Fibroblast of skin of right biceps (primary cell): Measurements from ENCODE around the gene ZDHHC12.

Experiments
- DNase-seq: peaks from one replicate; pipeline ENCODE4 v3.0.0-alpha.2; 2013

ZDHHC12 gene

GRCh38 chr9:128685636-128686489 lies 38.1 kb downstream of the ZDHHC12 start:
- no peak for DNase-seq

GRCh38 chr9:128684325-128685199 lies 39.4 kb downstream of the ZDHHC12 start:
- DNase-seq, result peak; percentile 80

GRCh38 chr9:128684065-128684324 lies 39.9 kb downstream of the ZDHHC12 start:
- no peak for DNase-seq

- DNase-seq, result peak; percentile 49
These were observed 40.4 kb downstream of the ZDHHC12 start for GRCh38 chr9:128683340-128684064.

GRCh38 chr9:128677794-128678193 lies 46.1 kb downstream of the ZDHHC12 start:
- DNase-seq, result no peak

- DNase-seq, result no peak
These were observed 48.5 kb downstream of the ZDHHC12 start for GRCh38 chr9:128675382-128675781.
